GM18517 (cell line): ENCODE data around the gene CLTCL1.
"Not testable (repeated sequence)": the region's sequence is repeated elsewhere in the genome, so short reads cannot be mapped to it uniquely, and the experiment has no call there.

Experiments used
- ATAC-seq: cut with Tn5 transposase; IDR thresholded peaks from one replicate; pipeline ENCODE4 v1.9.1; 2021; ENCODE audit warnings: mild to moderate bottlenecking, moderate library complexity; ENCODE audit not compliant: unreplicated experiment

Gene CLTCL1

GRCh38 chr22:19222242-19223005, 69.1 kb downstream of the CLTCL1 start:
- no peak for ATAC-seq

GRCh38 chr22:19220867-19221266, 70.7 kb downstream of the CLTCL1 start:
- no peak for ATAC-seq

- ATAC-seq, result no peak
Measured at GRCh38 chr22:19218541-19219233, 72.8 kb downstream of the CLTCL1 start.

GRCh38 chr22:19216579-19216978, 74.9 kb downstream of the CLTCL1 start:
- no peak for ATAC-seq

- no peak for ATAC-seq
Measured at GRCh38 chr22:19215360-19215759, 76.2 kb downstream of the CLTCL1 start.

GRCh38 chr22:19214078-19214473, 77.4 kb downstream of the CLTCL1 start:
- no peak for ATAC-seq

- no peak for ATAC-seq
Measured at GRCh38 chr22:19213442-19214077, 78.0 kb downstream of the CLTCL1 start.

GRCh38 chr22:19213001-19213400, 78.5 kb downstream of the CLTCL1 start:
- no peak for ATAC-seq

- ATAC-seq, result no peak
Measured at GRCh38 chr22:19212302-19212870, 79.1 kb downstream of the CLTCL1 start.

GRCh38 chr22:19210188-19210587, 81.3 kb downstream of the CLTCL1 start:
- ATAC-seq, result no peak

- ATAC-seq, result no peak
Measured at GRCh38 chr22:19208287-19208847, 83.2 kb downstream of the CLTCL1 start.

- ATAC-seq, result no peak
Measured at GRCh38 chr22:19207884-19208283, 83.6 kb downstream of the CLTCL1 start.

GRCh38 chr22:19207401-19207808, 84.1 kb downstream of the CLTCL1 start:
- no peak for ATAC-seq

GRCh38 chr22:19206287-19206686, 85.2 kb downstream of the CLTCL1 start:
- ATAC-seq, result no peak

GRCh38 chr22:19204640-19205039, 86.9 kb downstream of the CLTCL1 start:
- ATAC-seq, result no peak

- no peak for ATAC-seq
Measured at GRCh38 chr22:19203834-19204233, 87.7 kb downstream of the CLTCL1 start.

- not testable (repeated sequence) for ATAC-seq
Measured at GRCh38 chr22:19202799-19203186, 88.7 kb downstream of the CLTCL1 start.

- ATAC-seq, result no peak
Measured at GRCh38 chr22:19201869-19202798, 89.4 kb downstream of the CLTCL1 start.

- ATAC-seq, result no peak
Measured at GRCh38 chr22:19201130-19201868, 90.2 kb downstream of the CLTCL1 start.
